Esophagus (tissue), 2 donors: ENCODE results near the gene GAPDH. TPM values are rescaled to one million over a fixed set of nuclear protein-coding genes. Genes with fewer than 3 reads are reported as not detected.

Source experiments
- H3K27ac ChIP-seq, 2 donors: one replicate each; pipeline ENCODE4 v1.5.1; 2013; ENCODE audit warnings: low read depth in 2 of 2, mild to moderate bottlenecking in 2 of 2, inconsistent platforms in 1 of 2, low read length in 1 of 2, moderate library complexity in 1 of 2
- H3K27me3 ChIP-seq, 2 donors: one replicate each; pipeline ENCODE4 v1.6.1; 2013; ENCODE audit warnings: low read length in 2 of 2, control low read depth in 1 of 2, mild to moderate bottlenecking in 1 of 2; ENCODE audit not compliant: insufficient read depth in 2 of 2, control insufficient read depth in 1 of 2
- H3K36me3 ChIP-seq, 2 donors: one replicate each; pipeline ENCODE4 v1.6.1; 2013; ENCODE audit warnings: low read length in 1 of 2; ENCODE audit not compliant: control insufficient read depth in 2 of 2, insufficient read depth in 2 of 2
- H3K4me1 ChIP-seq, 2 donors: one replicate each; pipeline ENCODE4 v1.6.1; 2013; ENCODE audit warnings: low read length in 1 of 2; ENCODE audit not compliant: control insufficient read depth in 2 of 2, insufficient read depth in 2 of 2
- H3K4me3 ChIP-seq, 2 donors: one replicate each; pipeline ENCODE4 v1.5.1; 2013; ENCODE audit warnings: low read length in 2 of 2, mild to moderate bottlenecking in 2 of 2, low read depth in 1 of 2, moderate library complexity in 1 of 2
- H3K9me3 ChIP-seq, 2 donors: one replicate each; pipeline ENCODE4 v1.6.1; 2013; ENCODE audit warnings: mild to moderate bottlenecking in 2 of 2, low read depth in 1 of 2, low read length in 1 of 2, moderate library complexity in 1 of 2; ENCODE audit not compliant: control insufficient read depth in 2 of 2, insufficient read depth in 1 of 2
- WGBS, 2 donors: extraction: QIAGEN DNeasy Blood & Tissue Kit; methylation state at CpG; one replicate each; pipeline ENCODE4 v1.1.7; 2013; 5-methylcytosine and 5-hydroxymethylcytosine counted together
- polyA plus RNA-seq, 2 donors: library from polyadenylated mRNA; stranded (reverse); fragments of 200-250 nt; gene quantifications; one replicate each; pipeline ENCODE4 v1.2.3, GENCODE V29; 2013
- donor health status: healthy with polysubstance abuse.
- donor health status: Bipolar disorder and iron deficiency.

The GAPDH gene
- polyA plus RNA-seq, 2 donors = 2,765 to 3,567 TPM

DNA sequence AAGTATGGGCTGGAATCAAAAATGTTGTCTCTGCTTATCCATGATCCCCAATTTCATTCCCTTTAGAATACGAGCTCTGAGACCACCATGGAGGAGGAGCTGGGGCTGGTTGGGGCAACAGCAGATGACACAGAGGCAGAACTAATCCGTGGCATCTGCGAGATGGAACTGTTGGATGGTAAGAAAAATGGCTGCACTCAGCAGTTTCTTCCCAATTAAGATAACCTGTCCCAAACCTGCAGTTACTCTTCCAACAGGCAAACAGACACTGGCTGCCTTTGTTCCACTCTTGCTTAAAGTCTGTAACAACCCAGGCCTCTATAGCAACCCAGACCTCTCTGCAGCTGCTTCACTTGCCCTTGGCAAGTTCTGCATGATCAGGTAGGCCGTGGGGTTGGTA, 6.6 kb upstream of the GAPDH start:
- Histone ChIP-seq H3K36me3 (peaks cover 20 to 45% of the 10 kb centered on the region in 2 donors), H3K27me3 (no peaks in the 10 kb centered on the region), H3K9me3 (no peaks in the 10 kb centered on the region), H3K4me3 (no peak overlapping the region), H3K27ac (no peak overlapping the region), H3K4me1 (peaks cover under 1 to 6% of the 10 kb centered on the region in 2 donors)
- 76 to 80% methylated on average over 4 of the region's 4 CpGs for WGBS, 2 donors

DNA sequence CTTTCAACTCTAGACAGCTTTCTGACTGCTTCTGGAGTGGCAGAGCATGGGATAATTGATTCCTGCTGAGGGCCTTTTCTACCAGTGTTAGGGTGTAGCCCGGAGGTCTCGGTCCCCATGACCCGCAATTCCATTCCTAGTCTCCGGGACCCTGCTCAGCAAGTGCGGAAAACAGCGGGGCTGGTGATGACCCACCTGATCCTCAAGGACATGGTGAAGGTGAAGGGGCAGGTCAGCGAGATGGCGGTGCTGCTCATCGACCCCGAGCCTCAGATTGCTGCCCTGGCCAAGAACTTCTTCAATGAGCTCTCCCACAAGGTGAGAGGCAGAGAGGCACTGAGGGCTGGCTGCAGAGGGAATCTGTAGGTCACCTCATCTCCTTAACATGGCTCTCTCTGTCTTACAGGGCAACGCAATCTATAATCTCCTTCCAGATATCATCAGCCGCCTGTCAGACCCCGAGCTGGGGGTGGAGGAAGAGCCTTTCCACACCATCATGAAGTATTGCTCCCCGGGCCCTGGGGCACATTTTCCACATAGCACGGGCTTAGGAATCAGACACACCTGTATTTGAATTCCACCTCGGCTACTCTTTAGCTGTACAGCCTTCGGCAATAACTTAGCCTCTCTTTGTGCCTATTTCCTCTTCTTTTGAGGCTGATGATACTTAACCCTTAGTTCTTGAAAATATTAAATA, 5.6 kb upstream of the GAPDH start:
- 70 to 80% methylated on average over 17 of the region's 17 CpGs for WGBS, 2 donors
- peaks cover 5 to 11% of the 10 kb centered on the region in 2 donors for H3K4me1 ChIP-seq
- H3K27me3 ChIP-seq = no peaks in the 10 kb centered on the region
- H3K36me3 ChIP-seq = peaks cover 20 to 43% of the 10 kb centered on the region in 2 donors
- no peak overlapping the region for H3K4me3 ChIP-seq
- H3K27ac ChIP-seq = peak overlapping the region; percentile 7 to 53
- H3K9me3 ChIP-seq = no peaks in the 10 kb centered on the region

DNA sequence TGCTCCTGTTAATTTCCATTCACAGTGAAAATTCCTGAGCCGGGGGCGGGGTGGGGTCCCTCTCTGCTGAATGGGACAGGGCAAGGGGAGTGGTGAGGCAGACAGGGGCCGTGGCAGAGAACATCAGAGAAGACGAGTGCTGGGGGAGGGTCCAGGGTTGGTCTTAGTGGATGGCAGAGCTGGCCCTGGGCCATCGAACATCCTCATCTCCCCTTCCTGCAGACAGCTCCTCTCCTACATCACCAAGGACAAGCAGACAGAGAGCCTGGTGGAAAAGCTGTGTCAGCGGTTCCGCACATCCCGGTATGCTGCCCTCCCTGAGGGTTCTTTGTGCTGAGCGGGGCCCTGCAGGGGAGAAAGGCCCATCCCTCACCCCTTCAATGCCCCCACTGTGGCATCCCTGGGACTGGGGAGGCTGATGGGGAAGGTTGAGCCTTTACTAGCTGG, 5.0 kb upstream of the GAPDH start:
- Histone ChIP-seq H3K9me3 (no peaks in the 10 kb centered on the region), H3K4me1 (peaks cover 5 to 11% of the 10 kb centered on the region in 2 donors), H3K4me3 (no peak overlapping the region), H3K36me3 (peaks cover 17 to 43% of the 10 kb centered on the region in 2 donors), H3K27ac (peak overlapping the region; percentile 5 to 27), H3K27me3 (no peaks in the 10 kb centered on the region)
- WGBS, 2 donors = 66 to 79% methylated on average over 9 of the region's 9 CpGs

DNA sequence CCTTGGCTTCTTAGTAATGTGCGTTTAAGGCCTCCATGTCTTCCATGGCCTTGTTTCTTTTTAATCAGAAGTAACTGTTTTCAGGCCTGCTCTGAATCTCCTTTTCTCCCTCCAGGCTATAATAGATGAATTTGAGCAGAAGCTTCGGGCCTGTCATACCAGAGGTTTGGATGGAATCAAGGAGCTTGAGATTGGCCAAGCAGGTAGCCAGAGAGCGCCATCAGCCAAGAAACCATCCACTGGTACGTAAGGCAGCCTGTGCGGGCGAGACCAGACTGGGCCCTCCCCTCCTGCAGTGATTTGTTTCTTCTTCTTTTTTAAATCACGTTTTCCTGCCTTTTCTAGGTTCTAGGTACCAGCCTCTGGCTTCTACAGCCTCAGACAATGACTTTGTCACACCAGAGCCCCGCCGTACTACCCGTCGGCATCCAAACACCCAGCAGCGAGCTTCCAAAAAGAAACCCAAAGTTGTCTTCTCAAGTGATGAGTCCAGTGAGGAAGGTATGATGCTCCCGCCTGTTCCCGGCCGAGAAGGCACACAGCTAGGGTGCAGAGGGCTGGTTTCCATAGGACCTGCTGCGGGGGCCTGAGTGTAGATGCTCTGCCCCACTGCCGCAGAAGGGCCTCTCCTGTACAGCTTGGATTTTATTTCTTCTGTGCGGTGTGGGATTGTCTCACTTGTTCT, 3.6 kb upstream of the GAPDH start:
- no peak overlapping the region for H3K4me3 ChIP-seq
- 93% methylated on average over 18 of the region's 18 CpGs for WGBS, 2 donors
- H3K27me3 ChIP-seq = no peaks in the 10 kb centered on the region
- peaks cover 17 to 39% of the 10 kb centered on the region in 2 donors for H3K36me3 ChIP-seq
- H3K9me3 ChIP-seq = no peaks in the 10 kb centered on the region
- H3K27ac ChIP-seq = no peak overlapping the region
- peaks cover 5 to 11% of the 10 kb centered on the region in 2 donors for H3K4me1 ChIP-seq

DNA sequence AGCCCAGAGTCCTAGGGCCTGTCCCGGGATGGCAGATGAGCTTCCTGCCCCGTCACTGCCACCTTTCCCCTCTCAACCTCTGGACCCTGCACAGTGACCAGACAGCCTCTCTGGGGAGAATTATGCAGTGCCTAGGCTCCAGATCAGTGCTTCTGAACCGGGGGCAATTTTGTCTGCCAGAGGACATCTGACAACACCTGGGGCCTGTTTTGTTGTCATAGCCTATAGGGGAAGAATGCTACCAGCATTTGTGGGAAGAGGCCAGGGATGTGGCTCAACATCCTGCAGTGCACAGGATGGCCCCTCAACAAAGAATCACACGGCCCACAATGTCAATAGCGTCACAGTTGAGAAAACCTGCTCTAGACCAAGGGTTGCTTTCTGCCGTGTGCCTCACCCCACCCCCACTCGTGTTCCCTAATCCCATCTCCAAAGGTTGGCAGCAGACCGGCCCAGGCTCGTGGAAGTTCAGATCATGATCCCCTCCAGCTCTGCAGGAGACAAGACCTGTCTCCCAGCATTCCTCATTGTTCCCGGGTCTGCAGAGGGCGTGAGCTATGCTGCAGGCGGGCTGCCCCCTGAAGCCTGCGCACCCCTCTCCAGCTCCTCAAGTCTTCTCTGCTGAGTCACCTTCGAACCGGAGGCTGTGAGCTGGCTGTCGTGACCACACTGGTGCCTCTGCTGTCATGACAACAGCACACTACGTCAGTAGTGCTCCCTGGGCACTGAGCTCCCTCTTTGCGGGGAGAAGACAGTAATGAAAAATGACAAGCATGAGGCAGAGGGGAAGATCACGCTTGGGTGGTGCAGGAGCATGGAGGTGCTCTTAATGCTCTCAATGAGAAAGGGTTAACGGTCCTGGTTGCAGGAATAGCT, 2.0 kb upstream of the GAPDH start:
- Histone ChIP-seq H3K27ac (peak overlapping the region; percentile 99), H3K27me3 (no peaks in the 10 kb centered on the region), H3K4me1 (peaks cover 5 to 25% of the 10 kb centered on the region in 2 donors), H3K36me3 (peaks cover 18 to 38% of the 10 kb centered on the region in 2 donors), H3K9me3 (no peaks in the 10 kb centered on the region), H3K4me3 (peak overlapping the region in 1 of 2 donors; percentile 89)
- 15 to 20% methylated on average over 20 of the region's 20 CpGs for WGBS, 2 donors

DNA sequence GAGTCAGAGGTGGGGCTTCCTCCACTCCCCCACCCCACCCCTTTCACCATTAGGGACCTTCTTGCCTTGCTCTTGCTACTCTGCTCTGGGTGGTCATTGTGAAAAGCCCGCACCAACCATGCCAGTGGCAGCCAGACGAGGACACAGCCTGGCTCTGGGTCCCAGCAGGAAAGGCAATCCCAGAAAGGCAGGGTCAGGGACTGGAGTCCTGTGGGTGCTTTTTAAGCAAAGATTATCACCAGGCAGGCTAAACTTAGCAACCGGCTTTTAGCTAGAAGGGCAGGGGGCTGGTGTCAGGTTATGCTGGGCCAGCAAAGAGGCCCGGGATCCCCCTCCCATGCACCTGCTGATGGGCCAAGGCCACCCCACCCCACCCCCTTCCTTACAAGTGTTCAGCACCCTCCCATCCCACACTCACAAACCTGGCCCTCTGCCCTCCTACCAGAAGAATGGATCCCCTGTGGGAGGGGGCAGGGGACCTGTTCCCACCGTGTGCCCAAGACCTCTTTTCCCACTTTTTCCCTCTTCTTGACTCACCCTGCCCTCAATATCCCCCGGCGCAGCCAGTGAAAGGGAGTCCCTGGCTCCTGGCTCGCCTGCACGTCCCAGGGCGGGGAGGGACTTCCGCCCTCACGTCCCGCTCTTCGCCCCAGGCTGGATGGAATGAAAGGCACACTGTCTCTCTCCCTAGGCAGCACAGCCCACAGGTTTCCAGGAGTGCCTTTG, 1.2 kb upstream of the GAPDH start:
- H3K27me3 ChIP-seq = no peaks in the 10 kb centered on the region
- no peaks in the 10 kb centered on the region for H3K9me3 ChIP-seq
- H3K4me1 ChIP-seq = peaks cover 5 to 26% of the 10 kb centered on the region in 2 donors
- WGBS, 2 donors = 2% methylated on average over 12 to 14 of the region's 14 CpGs
- H3K4me3 ChIP-seq = peak overlapping the region; percentile 89 to 98
- H3K36me3 ChIP-seq = peaks cover 18 to 42% of the 10 kb centered on the region in 2 donors
- peak overlapping the region; percentile 99 for H3K27ac ChIP-seq

DNA sequence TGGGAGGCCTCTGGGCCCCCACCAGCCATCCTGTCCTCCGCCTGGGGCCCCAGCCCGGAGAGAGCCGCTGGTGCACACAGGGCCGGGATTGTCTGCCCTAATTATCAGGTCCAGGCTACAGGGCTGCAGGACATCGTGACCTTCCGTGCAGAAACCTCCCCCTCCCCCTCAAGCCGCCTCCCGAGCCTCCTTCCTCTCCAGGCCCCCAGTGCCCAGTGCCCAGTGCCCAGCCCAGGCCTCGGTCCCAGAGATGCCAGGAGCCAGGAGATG, 729 bp upstream of the GAPDH start:
- peaks cover 5 to 29% of the 10 kb centered on the region in 2 donors for H3K4me1 ChIP-seq
- H3K4me3 ChIP-seq = peak overlapping the region; percentile 89 to 98
- H3K9me3 ChIP-seq = no peaks in the 10 kb centered on the region
- no peaks in the 10 kb centered on the region for H3K27me3 ChIP-seq
- H3K27ac ChIP-seq = peak overlapping the region; percentile 99
- 0 to 1% methylated on average over 9 of the region's 9 CpGs for WGBS, 2 donors
- H3K36me3 ChIP-seq = peaks cover 19 to 42% of the 10 kb centered on the region in 2 donors

DNA sequence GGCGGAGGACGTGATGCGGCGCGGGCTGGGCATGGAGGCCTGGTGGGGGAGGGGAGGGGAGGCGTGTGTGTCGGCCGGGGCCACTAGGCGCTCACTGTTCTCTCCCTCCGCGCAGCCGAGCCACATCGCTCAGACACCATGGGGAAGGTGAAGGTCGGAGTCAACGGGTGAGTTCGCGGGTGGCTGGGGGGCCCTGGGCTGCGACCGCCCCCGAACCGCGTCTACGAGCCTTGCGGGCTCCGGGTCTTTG, 303 bp downstream of the GAPDH start:
- H3K4me1 ChIP-seq = peaks cover 5 to 29% of the 10 kb centered on the region in 2 donors
- H3K27me3 ChIP-seq = no peaks in the 10 kb centered on the region
- no peaks in the 10 kb centered on the region for H3K9me3 ChIP-seq
- 0% methylated on average over 24 to 25 of the region's 25 CpGs for whole genome bisulfite sequencing, 2 donors
- peaks cover 9 to 35% of the 10 kb centered on the region in 2 donors for H3K36me3 ChIP-seq
- H3K27ac ChIP-seq = peak overlapping the region; percentile 99
- peak overlapping the region; percentile 89 to 98 for H3K4me3 ChIP-seq
